GM18526 (cell line): ENCODE data around the gene XRRA1.

ENCODE experiments used
- POLR2A ChIP-seq: IDR thresholded peaks from 3 replicates; pipeline ENCODE4 v1.6.1; 2011; ENCODE audit not compliant: insufficient read length; ENCODE audit errors: extremely low read depth

XRRA1 gene

GRCh38 chr11:74820763-74821162 is 128.1 kb downstream of the XRRA1 start:
- no peak for TF ChIP-seq POLR2A

GRCh38 chr11:74819400-74819799 is 129.5 kb downstream of the XRRA1 start:
- TF ChIP-seq POLR2A, result no peak

GRCh38 chr11:74818283-74818946 is 130.5 kb downstream of the XRRA1 start:
- no peak for TF ChIP-seq POLR2A

GRCh38 chr11:74816664-74817063 is 132.2 kb downstream of the XRRA1 start:
- TF ChIP-seq POLR2A, result no peak

GRCh38 chr11:74815966-74816365 is 132.9 kb downstream of the XRRA1 start:
- no peak for TF ChIP-seq POLR2A

- TF ChIP-seq POLR2A, result no peak
Observed at GRCh38 chr11:74809801-74810200, 139.1 kb downstream of the XRRA1 start.

- no peak for TF ChIP-seq POLR2A
Observed at GRCh38 chr11:74806267-74806666, 142.6 kb downstream of the XRRA1 start.

GRCh38 chr11:74791333-74792100 is 157.4 kb downstream of the XRRA1 start:
- TF ChIP-seq POLR2A, result no peak
